Gastroesophageal sphincter (tissue), 3 donors: ENCODE data around the gene PPP2R3C.

ENCODE experiments used
- CTCF ChIP-seq, 4 experiments: fragments of 200-600 bp in 2 of 4; fragments of 450-650 bp in 2 of 4; sonication (generic) in 1 of 4; IDR thresholded peaks; one replicate each; pipeline ENCODE4 v1.5.1; 2017 to 2019; ENCODE audit warnings: antibody characterized with exemption in 4 of 4, mild to moderate bottlenecking in 2 of 4, moderate library complexity in 2 of 4
- EP300 ChIP-seq: sonication (generic); formaldehyde crosslinking; IDR thresholded peaks from one replicate; pipeline ENCODE4 v1.6.1; 2017; ENCODE audit warnings: antibody characterized with exemption, mild to moderate bottlenecking
- POLR2A ChIP-seq, 2 donors: fragments of 450-650 bp; IDR thresholded peaks; one replicate each; pipeline ENCODE4 v1.6.1; 2017; ENCODE audit warnings: antibody characterized with exemption in 2 of 2, mild to moderate bottlenecking in 2 of 2, moderate library complexity in 1 of 2

- peak in 1 of 2 donors; percentile 5 for TF ChIP-seq POLR2A (IDR thresholded peaks at IDR 0.05)
- TF ChIP-seq CTCF (IDR thresholded peaks at IDR 0.05), result no peak
- no peak for TF ChIP-seq EP300
These were observed 1.1 kb upstream of the PPP2R3C start for GRCh38 chr14:35122696-35123387.
